ENCODE measurements around the gene KIAA1755. TPM values are rescaled to one million over a fixed set of nuclear protein-coding genes. Genes with fewer than 3 reads are reported as not detected.

The KIAA1755 gene
- polyA plus RNA-seq, 1 of the 3 experiments (the other 2 are of a cell fraction), result 0.54 TPM

- peak overlapping the region in 1 of 2 experiments; percentile 30; a peak in 1 of 4 replicates for H3K4me3 ChIP-seq (ENCODE audit: low read depth in 2 of 2, low read length in 1 of 2)
- CTCF ChIA-PET, result interaction anchor here (1.1 to 18.4 kb wide), 8 partner anchors 9 to 162 kb away, joined by 3 to 725 read pairs (median 74); no protein-coding TSS in a partner anchor
- H3K9me2 ChIP-seq, result no peaks in the 10 kb centered on the region
- H3K27ac ChIP-seq (ENCODE audit: low read depth in 2 of 2, low read length in 1 of 2), result peak overlapping the region; percentile 91 to 96
- peaks cover 32% of the 10 kb centered on the region for H3F3A ChIP-seq (replicated peaks; ENCODE audit: insufficient read depth)
- 28% methylated on average over 15 of the region's 15 CpGs for WGBS (ENCODE audit: low lambda C conversion rate)
- peaks cover 24 to 25% of the 10 kb centered on the region in 2 experiments; a peak in 3 of 4 replicates for H3K4me1 ChIP-seq (ENCODE audit: control insufficient read depth in 1 of 2, insufficient read depth in 2 of 2, low read depth in 1 of 2, low read length in 1 of 2)
- peak overlapping the region; percentile 77 for H3K4me2 ChIP-seq
- peak overlapping the region; percentile 77; the same call in 1 of the 2 replicates for H3K9ac ChIP-seq
- POLR2A ChIA-PET, result interaction anchor here (1.0 kb wide), 1 partner anchor 160 kb away, joined by 3 read pairs; no protein-coding TSS in a partner anchor
- H3K36me3 ChIP-seq (replicated peaks in 1 of 2; ENCODE audit: control insufficient read depth in 1 of 2, insufficient read depth in 2 of 2, low read length in 1 of 2), result no peaks in the 10 kb centered on the region
- H3K27me3 ChIP-seq (ENCODE audit: insufficient read depth), result no peaks in the 10 kb centered on the region
- H2AFZ ChIP-seq (ENCODE audit: low read depth), result no peak overlapping the region; the same call in 1 of the 2 replicates
- H3K79me2 ChIP-seq (ENCODE audit: insufficient read depth), result no peaks in the 10 kb centered on the region
- no peaks in the 10 kb centered on the region for H3K9me3 ChIP-seq
- peak; percentile 63 for DNase-seq
- no peaks in the 10 kb centered on the region for H4K20me1 ChIP-seq (ENCODE audit: insufficient read depth)
- TF ChIP-seq TEAD4 (IDR thresholded peaks at IDR 0.05; ENCODE audit: borderline replicate concordance, insufficient read depth) (peak; percentile 98), USF2 (IDR thresholded peaks at IDR 0.05; ENCODE audit: borderline replicate concordance, low read depth, low read length) (no peak), FOSL2 (IDR thresholded peaks at IDR 0.05; ENCODE audit: borderline replicate concordance, low read depth) (peak; percentile 98), EP300 (IDR thresholded peaks at IDR 0.05; ENCODE audit: borderline replicate concordance in 1 of 2, low read depth in 1 of 2, low read length in 1 of 2) (peak; percentile 86 to 99), IRF3 (IDR thresholded peaks at IDR 0.05; ENCODE audit: low read depth, low read length) (no peak), RCOR1 (IDR thresholded peaks at IDR 0.05; ENCODE audit: low read length) (peak; percentile 11; the same call in 1 of the 2 replicates), MAX (IDR thresholded peaks at IDR 0.05; ENCODE audit: low read depth) (peak; percentile 71), TAF1 (IDR thresholded peaks at IDR 0.05; ENCODE audit: borderline replicate concordance, low read depth, low read length) (no peak; the same call in 1 of the 2 replicates), JUND (IDR thresholded peaks at IDR 0.05) (peak; percentile 97), POLR2AphosphoS5 (IDR thresholded peaks at IDR 0.05; ENCODE audit: low read depth, low read length) (peak; percentile 94; the same call in 1 of the 2 replicates), TCF12 (IDR thresholded peaks at IDR 0.05) (peak; percentile 100), GATA2 (CRISPR knock-in tag; IDR thresholded peaks at IDR 0.05) (peak; percentile 33; the same call in 1 of the 2 replicates), ZBTB33 (IDR thresholded peaks at IDR 0.05; ENCODE audit: borderline replicate concordance, low read depth) (peak; percentile 88), YY1 (IDR thresholded peaks at IDR 0.05; ENCODE audit: low read depth) (no peak), PBX3 (IDR thresholded peaks at IDR 0.05) (peak; percentile 98), RXRA (IDR thresholded peaks at IDR 0.05; ENCODE audit: borderline replicate concordance, low read depth) (peak; percentile 99), ELF1 (IDR thresholded peaks at IDR 0.05) (peak; percentile 55), MEF2A (IDR thresholded peaks at IDR 0.05; ENCODE audit: borderline replicate concordance, low read depth) (peak; percentile 84), USF1 (IDR thresholded peaks at IDR 0.05; ENCODE audit: borderline replicate concordance, low read depth) (0 out of 2 replicates have a peak, but pooled peaks have one; percentile 20), REST (IDR thresholded peaks at IDR 0.05; ENCODE audit: low read depth, low read length) (peak; percentile 62), NFIC (IDR thresholded peaks at IDR 0.05; ENCODE audit: borderline replicate concordance) (peak; percentile 94), SIN3A (IDR thresholded peaks at IDR 0.05; ENCODE audit: borderline replicate concordance, low read depth, low read length) (peak; percentile 92; the same call in 1 of the 2 replicates)
These were observed 42.6 kb downstream of the KIAA1755 start for GRCh38 chr20:38217791-38218565.

All from SK-N-SH (cell line).